A673 (cell line): ENCODE measurements around the gene TNKS1BP1. TPM values are rescaled to one million over a fixed set of nuclear protein-coding genes. Genes with fewer than 3 reads are reported as not detected.

Experiments used
- BruUV-seq: library from RNA; stranded (reverse); fragments of 400-500 nt; replicated peaks from 2 replicates; lab custom pipeline; 2021; lab: Mats Ljungman, UMichigan
- CTCF ChIA-PET: fragments of 300-600 bp; sonication (Branson Sonifier 250); formaldehyde crosslinking; loops from one replicate; lab custom pipeline; 2022; ENCODE audit warnings: antibody characterized with exemption; lab: Charles Lee
- POLR2A ChIA-PET: fragments of 300-600 bp; sonication (Branson Sonifier 250); formaldehyde crosslinking; loops from one replicate; lab custom pipeline; 2022; ENCODE audit warnings: antibody characterized with exemption; ENCODE audit not compliant: low non-redundant PET; lab: Charles Lee
- DNase-seq: peaks from one replicate; pipeline ENCODE4 v3.0.0-alpha.2; 2015; ENCODE audit warnings: low spot score
- H3K27ac ChIP-seq: fragments of 200-600 bp; sonication (generic); 2 replicates; pipeline ENCODE4 v1.5.1; 2016; ENCODE audit warnings: mixed run types, low read depth, mild to moderate bottlenecking, mixed read lengths, antibody characterized with exemption, low read length; ENCODE audit not compliant: poor library complexity, severe bottlenecking
- H3K27me3 ChIP-seq: fragments of 200-600 bp; sonication (generic); replicated peaks from 2 replicates; pipeline ENCODE4 v1.6.1; 2017; ENCODE audit warnings: mixed run types, low read depth, mild to moderate bottlenecking, mixed read lengths, antibody characterized with exemption, low read length; ENCODE audit not compliant: insufficient read depth, poor library complexity
- H3K36me3 ChIP-seq: fragments of 200-600 bp; sonication (generic); 2 replicates; pipeline ENCODE4 v1.6.1; 2016; ENCODE audit warnings: mixed run types, mild to moderate bottlenecking, mixed read lengths, antibody characterized with exemption, low read length; ENCODE audit not compliant: insufficient read depth, poor library complexity, severe bottlenecking
- H3K4me1 ChIP-seq: fragments of 200-600 bp; sonication (generic); 2 replicates; pipeline ENCODE4 v1.6.1; 2017; ENCODE audit warnings: mixed run types, mild to moderate bottlenecking, mixed read lengths, antibody characterized with exemption, low read length; ENCODE audit not compliant: insufficient read depth, poor library complexity, severe bottlenecking
- H3K4me3 ChIP-seq: fragments of 200-600 bp; sonication (generic); 2 replicates; pipeline ENCODE4 v1.5.1; 2016; ENCODE audit warnings: low read depth, mixed run types, mild to moderate bottlenecking, mixed read lengths, low read length; ENCODE audit not compliant: poor library complexity, severe bottlenecking
- H3K9me3 ChIP-seq: fragments of 200-600 bp; sonication (generic); 2 replicates; pipeline ENCODE4 v1.6.1; 2016; ENCODE audit warnings: mixed run types, low read depth, mild to moderate bottlenecking, mixed read lengths, antibody characterized with exemption, low read length; ENCODE audit not compliant: poor library complexity, severe bottlenecking
- CTCF ChIP-seq: fragments of 300-800, 200-600 bp; sonication (generic); conservative IDR thresholded peaks from 2 replicates; pipeline ENCODE4 v1.5.1; 2017; ENCODE audit warnings: low read depth, mild to moderate bottlenecking, antibody characterized with exemption, low read length, moderate library complexity, mixed read lengths
- EZH2 ChIP-seq: fragments of 200-600 bp; sonication (generic); IDR thresholded peaks from 2 replicates; pipeline ENCODE4 v1.6.1; 2017; ENCODE audit warnings: borderline replicate concordance, low read depth, mild to moderate bottlenecking, mixed read lengths, antibody characterized with exemption, low read length; ENCODE audit not compliant: poor library complexity, severe bottlenecking
- intact Hi-C: fragments of 100-400 bp; cut with micrococcal nuclease; formaldehyde crosslinking; loops from one replicate; pipeline ENCODE4 v1.10.0; 2022; ENCODE audit not compliant: unreplicated experiment
- total RNA-seq: library from RNA; stranded (reverse); gene quantifications from 2 replicates; pipeline ENCODE4 v1.2.3, GENCODE V29; 2021

The TNKS1BP1 gene
- total RNA-seq, 1 experiment from 2014 or later, result 80.4 TPM

- H3K27me3 ChIP-seq, result no peaks in the 10 kb centered on the region
- POLR2A ChIA-PET, result no interaction called here
- peak overlapping the region; percentile 14 for H3K27ac ChIP-seq
- H3K4me3 ChIP-seq, result no peak overlapping the region
- peaks cover 68% of the 10 kb centered on the region for H3K36me3 ChIP-seq
- intact Hi-C loops, result no loop called here
- TSS peak; percentile 48 for BruUV-seq
- DNase-seq, result no peak
- CTCF ChIA-PET, result no interaction called here
- peaks cover 11% of the 10 kb centered on the region for H3K4me1 ChIP-seq
- no peaks in the 10 kb centered on the region for H3K9me3 ChIP-seq
- TF ChIP-seq EZH2, result no peak
- TF ChIP-seq CTCF, result no peak
Observed at GRCh38 chr11:57332694-57333440, 8.1 kb upstream of the TNKS1BP1 start.

- H3K36me3 ChIP-seq, result peaks cover 79% of the 10 kb centered on the region
- H3K27me3 ChIP-seq, result no peaks in the 10 kb centered on the region
- intact Hi-C loops, result no loop called here
- ChIA-PET POLR2A (no interaction called here), CTCF (no interaction called here)
- no peak for TF ChIP-seq CTCF
- no peak for TF ChIP-seq EZH2
- no TSS peak for BruUV-seq
- no peak for DNase-seq
- H3K4me1 ChIP-seq, result peaks cover 11% of the 10 kb centered on the region
- H3K4me3 ChIP-seq, result no peak overlapping the region
- H3K27ac ChIP-seq, result no peak overlapping the region
- H3K9me3 ChIP-seq, result no peaks in the 10 kb centered on the region
Observed at GRCh38 chr11:57331720-57332119, 7.0 kb upstream of the TNKS1BP1 start.

- CTCF ChIA-PET, result no interaction called here
- BruUV-seq, result no TSS peak
- H3K27ac ChIP-seq, result no peak overlapping the region
- intact Hi-C loops, result no loop called here
- H3K4me1 ChIP-seq, result peaks cover 20% of the 10 kb centered on the region
- peaks cover 91% of the 10 kb centered on the region for H3K36me3 ChIP-seq
- TF ChIP-seq CTCF, result no peak
- no peak for TF ChIP-seq EZH2
- POLR2A ChIA-PET, result no interaction called here
- H3K9me3 ChIP-seq, result no peaks in the 10 kb centered on the region
- no peaks in the 10 kb centered on the region for H3K27me3 ChIP-seq
- DNase-seq, result no peak
- no peak overlapping the region for H3K4me3 ChIP-seq
Observed at GRCh38 chr11:57330029-57330428, 5.3 kb upstream of the TNKS1BP1 start.
